Measurements from ENCODE around the gene TOMM6.

Gene TOMM6

GRCh38 chr6:41768545-41769308, 18.8 kb upstream of the TOMM6 start:
- TF ChIP-seq PPARA (CRISPR knock-in tag; IDR thresholded peaks at IDR 0.05; ENCODE audit: borderline replicate concordance) (no peak), ARNTL (CRISPR knock-in tag; IDR thresholded peaks at IDR 0.05; ENCODE audit: borderline replicate concordance, low read depth) (no peak), RARB (CRISPR knock-in tag; IDR thresholded peaks at IDR 0.05) (no peak), ZNF8 (CRISPR knock-in tag; IDR thresholded peaks at IDR 0.05) (no peak), CREB5 (CRISPR knock-in tag; IDR thresholded peaks at IDR 0.05; ENCODE audit: low read depth) (no peak), BACH2 (CRISPR knock-in tag; IDR thresholded peaks at IDR 0.05; ENCODE audit: borderline replicate concordance) (no peak), OSR1 (CRISPR knock-in tag; IDR thresholded peaks at IDR 0.05) (no peak), CSDC2 (CRISPR knock-in tag; IDR thresholded peaks at IDR 0.05) (no peak)
- ATAC-seq = peak; percentile 19; the same call in 2 of the 3 replicates

- TF ChIP-seq GLIS3 (CRISPR knock-in tag; IDR thresholded peaks at IDR 0.05) (no peak), OSR1 (CRISPR knock-in tag; IDR thresholded peaks at IDR 0.05) (no peak), ZNF70 (CRISPR knock-in tag; IDR thresholded peaks at IDR 0.05) (no peak)
- no peak for ATAC-seq
Observed at GRCh38 chr6:41769376-41769775, 18.1 kb upstream of the TOMM6 start.

GRCh38 chr6:41770381-41771057, 17.0 kb upstream of the TOMM6 start:
- no peak for ATAC-seq
- TF ChIP-seq TOX (CRISPR knock-in tag; IDR thresholded peaks at IDR 0.05; ENCODE audit: borderline replicate concordance) (no peak), ZFP3 (CRISPR knock-in tag; IDR thresholded peaks at IDR 0.05) (no peak), CREB5 (CRISPR knock-in tag; IDR thresholded peaks at IDR 0.05; ENCODE audit: low read depth) (no peak), ISL1 (CRISPR knock-in tag; IDR thresholded peaks at IDR 0.05) (no peak), OSR1 (CRISPR knock-in tag; IDR thresholded peaks at IDR 0.05) (no peak), ZNF565 (CRISPR knock-in tag; conservative IDR thresholded peaks at IDR 0.05; ENCODE audit: low read depth) (no peak), BACH2 (CRISPR knock-in tag; IDR thresholded peaks at IDR 0.05; ENCODE audit: borderline replicate concordance) (no peak), CSRNP3 (CRISPR knock-in tag; IDR thresholded peaks at IDR 0.05) (no peak), RARB (CRISPR knock-in tag; IDR thresholded peaks at IDR 0.05) (no peak), ZC3H10 (CRISPR knock-in tag; IDR thresholded peaks at IDR 0.05) (no peak), POU6F1 (CRISPR knock-in tag; IDR thresholded peaks at IDR 0.05; ENCODE audit: borderline replicate concordance, low read depth) (no peak)

- no peak for ATAC-seq
- TF ChIP-seq ZFP30 (CRISPR knock-in tag; IDR thresholded peaks at IDR 0.05) (no peak), OSR1 (CRISPR knock-in tag; IDR thresholded peaks at IDR 0.05) (no peak), TOX (CRISPR knock-in tag; IDR thresholded peaks at IDR 0.05; ENCODE audit: borderline replicate concordance) (no peak), ZNF8 (CRISPR knock-in tag; IDR thresholded peaks at IDR 0.05) (no peak), SNAI2 (CRISPR knock-in tag; IDR thresholded peaks at IDR 0.05) (no peak), CSDC2 (CRISPR knock-in tag; IDR thresholded peaks at IDR 0.05) (no peak), TCF4 (CRISPR knock-in tag; IDR thresholded peaks at IDR 0.05; ENCODE audit: borderline replicate concordance) (no peak), CSRNP3 (CRISPR knock-in tag; IDR thresholded peaks at IDR 0.05) (no peak), RARB (CRISPR knock-in tag; IDR thresholded peaks at IDR 0.05) (no peak), PPARA (CRISPR knock-in tag; IDR thresholded peaks at IDR 0.05; ENCODE audit: borderline replicate concordance) (no peak), ESRRG (CRISPR knock-in tag; IDR thresholded peaks at IDR 0.05) (no peak), ZFP3 (CRISPR knock-in tag; IDR thresholded peaks at IDR 0.05) (no peak)
Observed at GRCh38 chr6:41771058-41771983, 16.2 kb upstream of the TOMM6 start.

All from SK-N-SH treated with all-trans-retinoic acid at 6 μM for 48 hours (cell line).